Stimulated activated CD4-positive, alpha-beta T cell treated with anti-CD3 and anti-CD28 coated beads, Interleukin-4, amount 100 ng/mL, for 48 hours (primary cell): ENCODE data around the gene PARP14.

Experiments
- DNase-seq, 2 donors: peaks; one replicate each; pipeline ENCODE4 v3.0.0-alpha.2; 2020; ENCODE audit warnings: low read depth in 2 of 2

PARP14 gene

DNA sequence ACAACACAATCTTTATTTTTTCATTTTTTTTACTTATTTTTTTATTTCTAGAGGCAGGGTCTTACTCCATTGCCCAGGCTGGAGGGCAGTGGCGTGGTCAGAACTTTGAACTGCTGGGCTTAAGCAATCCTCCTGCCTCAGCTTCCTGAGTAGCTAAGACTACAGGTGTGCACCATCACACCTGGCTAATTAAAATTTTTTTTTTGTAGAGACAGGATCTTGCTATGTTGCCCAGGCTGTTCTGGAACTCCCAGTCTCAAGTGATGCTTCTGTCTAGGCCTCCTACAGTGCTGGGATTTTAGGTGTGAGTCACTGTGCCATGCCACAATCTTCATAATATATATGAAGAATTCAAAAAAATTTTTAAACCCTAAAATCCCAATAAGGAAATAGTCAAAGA lies 92.2 kb downstream of the PARP14 start:
- DNase-seq = no peak

GRCh38 chr3:122773944-122774509 lies 93.4 kb downstream of the PARP14 start:
- no peak for DNase-seq

DNA sequence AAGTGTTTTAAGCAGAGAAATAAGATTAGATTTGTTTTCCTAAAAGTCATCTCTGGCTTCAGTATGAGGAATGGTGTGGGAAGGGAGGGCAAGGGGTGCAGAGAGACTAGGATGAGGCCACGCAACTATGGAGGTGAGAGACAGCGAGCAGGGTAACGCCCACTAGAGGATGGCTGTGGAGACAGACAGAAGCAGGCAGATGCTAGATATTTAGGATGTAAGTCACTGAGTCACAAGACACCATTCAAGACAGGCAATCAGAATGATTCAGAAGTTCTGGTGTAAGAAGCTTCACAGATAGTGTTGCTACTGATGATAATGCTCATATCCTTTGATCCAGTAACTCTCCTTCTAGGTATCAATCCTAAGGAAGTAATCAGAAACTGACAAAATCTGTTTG lies 93.9 kb downstream of the PARP14 start:
- no peak for DNase-seq

- no peak for DNase-seq
These were observed 96.2 kb downstream of the PARP14 start for GRCh38 chr3:122776675-122777468.

- no peak for DNase-seq
These were observed 96.9 kb downstream of the PARP14 start for GRCh38 chr3:122777563-122777962.
